ENCODE measurements around the gene TUT4.

The TUT4 gene

GRCh38 chr1:52511439-52511838 is 41.5 kb downstream of the TUT4 start:
- H3K27ac ChIP-seq, result no peak overlapping the region
- DNase-seq (ENCODE audit: low spot score), result no peak
- CTCF ChIA-PET, result interaction anchor here (0.7 kb wide), 1 partner anchor 686 kb away, joined by 3 read pairs; no protein-coding TSS in a partner anchor
- TF ChIP-seq CTCF (conservative IDR thresholded peaks at IDR 0.05; ENCODE audit: low read depth), result no peak
- POLR2A ChIA-PET (ENCODE audit: low non-redundant PET), result no interaction called here

GRCh38 chr1:52506920-52507546 is 45.9 kb downstream of the TUT4 start:
- TF ChIP-seq CTCF (conservative IDR thresholded peaks at IDR 0.05; ENCODE audit: low read depth), result no peak
- H3K27ac ChIP-seq, result no peak overlapping the region
- ChIA-PET CTCF (interaction anchor here (0.7 kb wide), 1 partner anchor 9 kb away, joined by 5 read pairs; no protein-coding TSS in a partner anchor), POLR2A (ENCODE audit: low non-redundant PET) (no interaction called here)
- no peak for DNase-seq (ENCODE audit: low spot score)

- no peak for TF ChIP-seq CTCF (conservative IDR thresholded peaks at IDR 0.05; ENCODE audit: low read depth)
- DNase-seq (ENCODE audit: low spot score), result no peak
- ChIA-PET POLR2A (ENCODE audit: low non-redundant PET) (no interaction called here), CTCF (no interaction called here)
- no peak overlapping the region for H3K27ac ChIP-seq
These were observed 46.5 kb downstream of the TUT4 start for GRCh38 chr1:52506349-52506748.

- DNase-seq (ENCODE audit: low spot score), result no peak
- CTCF ChIA-PET, result no interaction called here
- TF ChIP-seq CTCF (conservative IDR thresholded peaks at IDR 0.05; ENCODE audit: low read depth), result no peak
- POLR2A ChIA-PET (ENCODE audit: low non-redundant PET), result no interaction called here
- no peak overlapping the region for H3K27ac ChIP-seq
These were observed 48.2 kb downstream of the TUT4 start for GRCh38 chr1:52504720-52505119.

GRCh38 chr1:52503706-52504105 is 49.2 kb downstream of the TUT4 start:
- ChIA-PET POLR2A (ENCODE audit: low non-redundant PET) (no interaction called here), CTCF (no interaction called here)
- TF ChIP-seq CTCF (conservative IDR thresholded peaks at IDR 0.05; ENCODE audit: low read depth), result no peak
- no peak for DNase-seq (ENCODE audit: low spot score)
- H3K27ac ChIP-seq, result no peak overlapping the region

- POLR2A ChIA-PET (ENCODE audit: low non-redundant PET), result interaction anchor here (0.7 kb wide), 1 partner anchor 259 kb away, joined by 3 read pairs; no protein-coding TSS in a partner anchor
- TF ChIP-seq CTCF (conservative IDR thresholded peaks at IDR 0.05; ENCODE audit: low read depth), result no peak
- H3K27ac ChIP-seq, result no peak overlapping the region
- CTCF ChIA-PET, result interaction anchor here (0.7 kb wide), 1 partner anchor 169 kb away, joined by 7 read pairs; no protein-coding TSS in a partner anchor
- DNase-seq (ENCODE audit: low spot score), result no peak
These were observed 50.1 kb downstream of the TUT4 start for GRCh38 chr1:52502789-52503188.
